ENCODE results near the gene ALDH1L1. TPM values are rescaled to one million over a fixed set of nuclear protein-coding genes. Genes with fewer than 3 reads are reported as not detected.

The ALDH1L1 gene
- total and polyA plus RNA-seq, 2 of the 4 experiments (the other 2 are of a cell fraction) = not detected

- Histone ChIP-seq H3K23ac (ENCODE audit: low read depth, low read length) (no peak overlapping the region), H3K27me3 (ENCODE audit: control insufficient read depth, insufficient read depth, low read length) (peaks cover 36% of the 10 kb centered on the region), H2BK5ac (ENCODE audit: low read depth, low read length, poor library complexity, severe bottlenecking) (no peak overlapping the region), H4K91ac (ENCODE audit: insufficient read depth, low read depth, low read length) (no peak overlapping the region), H3K14ac (replicated peaks; ENCODE audit: low read depth, low read length) (no peak overlapping the region), H2AK9ac (replicated peaks; ENCODE audit: low read depth, low read length, poor library complexity) (no peak overlapping the region), H3K27ac (ENCODE audit: insufficient read depth, low read length) (no peak overlapping the region), H3K56ac (ENCODE audit: extremely low read depth, insufficient read depth, low read length) (no peak overlapping the region), H3K36me3 (ENCODE audit: control insufficient read depth, insufficient read depth, low read length) (no peaks in the 10 kb centered on the region), H3K4me3 (ENCODE audit: insufficient read depth, low read depth, low read length) (no peak overlapping the region), H3K79me1 (ENCODE audit: low read depth in 1 of 2, low read length in 2 of 2) (no peaks in the 10 kb centered on the region), H4K8ac (ENCODE audit: low read depth in 2 of 2, low read length in 2 of 2) (no peak overlapping the region), H2AK5ac (ENCODE audit: low read depth, low read length) (no peak overlapping the region), H3K4me1 (ENCODE audit: control insufficient read depth, insufficient read depth, low read length) (no peaks in the 10 kb centered on the region), H2BK15ac (ENCODE audit: low read depth, low read length) (no peak overlapping the region), H3K9ac (ENCODE audit: low read depth, low read length) (no peak overlapping the region), H2BK20ac (ENCODE audit: low read depth, low read length) (no peak overlapping the region), H3K4ac (ENCODE audit: low read depth, low read length) (no peak overlapping the region), H3K9me1 (ENCODE audit: insufficient read depth, low read length) (no peaks in the 10 kb centered on the region), H3K9me3 (ENCODE audit: control insufficient read depth, insufficient read depth, low read length) (0 out of 2 replicates have a peak, but pooled peaks cover 2% of the 10 kb centered on the region), H3K4me2 (ENCODE audit: low read depth, low read length) (no peak overlapping the region), H2AFZ (replicated peaks; ENCODE audit: low read length, poor library complexity) (peak overlapping the region; percentile 32), H3K18ac (ENCODE audit: low read depth, low read length) (no peak overlapping the region), H2BK120ac (ENCODE audit: low read depth, low read length) (no peak overlapping the region), H4K20me1 (ENCODE audit: insufficient read depth, low read length) (no peaks in the 10 kb centered on the region), H4K5ac (ENCODE audit: low read depth, low read length) (no peak overlapping the region)
- dilution Hi-C loops (cut with HindIII; ENCODE audit: low sequenced_read_pairs, unreplicated experiment) (no loop called here), intact Hi-C loops (cut with micrococcal nuclease) (no loop called here), in situ Hi-C loops (cut with MboI; ENCODE audit: low sequenced_read_pairs) (loop anchor here (10.0 kb wide), 1 partner anchor 260 kb away; no protein-coding TSS in a partner anchor)
- ChIA-PET CTCF (interaction anchor here (0.6 to 1.3 kb wide), 3 partner anchors 18 to 309 kb away, joined by 3 to 8 read pairs (median 4); no protein-coding TSS in a partner anchor), POLR2A (ENCODE audit: unreplicated experiment) (no interaction called here)
- TF ChIP-seq POLR2A (IDR thresholded peaks at IDR 0.05; ENCODE audit: low read depth, low read length) = no peak
- TF ChIP-seq MXI1 (IDR thresholded peaks at IDR 0.05; ENCODE audit: borderline replicate concordance, low read depth, low read length) = no peak
- TF ChIP-seq CEBPB (IDR thresholded peaks at IDR 0.05; ENCODE audit: low read depth, low read length) = no peak
- no peak for TF ChIP-seq FOS (IDR thresholded peaks at IDR 0.05; ENCODE audit: low read depth, low read length)
- no peak for TF ChIP-seq BHLHE40 (IDR thresholded peaks at IDR 0.05; ENCODE audit: low read depth, low read length)
- TF ChIP-seq RCOR1 (IDR thresholded peaks at IDR 0.05; ENCODE audit: insufficient replicate concordance, low read length) = no peak
- no peak for TF ChIP-seq USF2 (IDR thresholded peaks at IDR 0.05; ENCODE audit: low read depth, low read length)
- TF ChIP-seq, protein P1, sequence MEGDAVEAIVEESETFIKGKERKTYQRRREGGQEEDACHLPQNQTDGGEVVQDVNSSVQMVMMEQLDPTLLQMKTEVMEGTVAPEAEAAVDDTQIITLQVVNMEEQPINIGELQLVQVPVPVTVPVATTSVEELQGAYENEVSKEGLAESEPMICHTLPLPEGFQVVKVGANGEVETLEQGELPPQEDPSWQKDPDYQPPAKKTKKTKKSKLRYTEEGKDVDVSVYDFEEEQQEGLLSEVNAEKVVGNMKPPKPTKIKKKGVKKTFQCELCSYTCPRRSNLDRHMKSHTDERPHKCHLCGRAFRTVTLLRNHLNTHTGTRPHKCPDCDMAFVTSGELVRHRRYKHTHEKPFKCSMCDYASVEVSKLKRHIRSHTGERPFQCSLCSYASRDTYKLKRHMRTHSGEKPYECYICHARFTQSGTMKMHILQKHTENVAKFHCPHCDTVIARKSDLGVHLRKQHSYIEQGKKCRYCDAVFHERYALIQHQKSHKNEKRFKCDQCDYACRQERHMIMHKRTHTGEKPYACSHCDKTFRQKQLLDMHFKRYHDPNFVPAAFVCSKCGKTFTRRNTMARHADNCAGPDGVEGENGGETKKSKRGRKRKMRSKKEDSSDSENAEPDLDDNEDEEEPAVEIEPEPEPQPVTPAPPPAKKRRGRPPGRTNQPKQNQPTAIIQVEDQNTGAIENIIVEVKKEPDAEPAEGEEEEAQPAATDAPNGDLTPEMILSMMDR (conservative IDR thresholded peaks at IDR 0.05; ENCODE audit: low read depth, low read length) = no peak
- no peak for TF ChIP-seq RFX5 (IDR thresholded peaks at IDR 0.05; ENCODE audit: low read depth, low read length)
- no peak for TF ChIP-seq CHD1 (IDR thresholded peaks at IDR 0.05; ENCODE audit: low read depth, low read length)
- TF ChIP-seq ELK1 (IDR thresholded peaks at IDR 0.05; ENCODE audit: borderline replicate concordance, low read depth, low read length) = no peak
- no peak for TF ChIP-seq RAD21 (IDR thresholded peaks at IDR 0.05; ENCODE audit: low read length)
- TF ChIP-seq SMC3 (IDR thresholded peaks at IDR 0.05; ENCODE audit: low read depth, low read length) = no peak
- no peak for TF ChIP-seq NFE2L2 (IDR thresholded peaks at IDR 0.05; ENCODE audit: low read depth, low read length)
- 81% methylated on average over 4 of the region's 16 CpGs; no CpG with 5 or more reads in 1 of the 2 experiments for WGBS, 2 experiments (ENCODE audit: extremely low coverage in 2 of 2, insufficient read length in 1 of 2)
- no peak for DNase-seq
- no peak for ATAC-seq (ENCODE audit: low read depth)
- BruUV-seq (replicated peaks) = no TSS peak
These were observed 65.7 kb downstream of the ALDH1L1 start for GRCh38 chr3:126114443-126115386.
